COLO668 (cell line): ENCODE results near the gene TGOLN2.
"Not testable (repeated sequence)": the region's sequence is repeated elsewhere in the genome, so short reads cannot be mapped to it uniquely, and the experiment has no call there.

Experiments
- DNase-seq: peaks from one replicate; lab custom pipeline; 2025; ENCODE audit not compliant: unreplicated experiment; lab: John Stamatoyannopoulos, UW

The TGOLN2 gene

GRCh38 chr2:85340034-85340892 lies 12.5 kb upstream of the TGOLN2 start:
- no peak for DNase-seq

- DNase-seq: no peak
Observed at GRCh38 chr2:85334928-85335327, 7.1 kb upstream of the TGOLN2 start.

GRCh38 chr2:85333877-85334276 lies 6.1 kb upstream of the TGOLN2 start:
- not testable (repeated sequence) for DNase-seq

- DNase-seq: no peak
Observed at GRCh38 chr2:85330839-85331636, 3.2 kb upstream of the TGOLN2 start.

GRCh38 chr2:85329701-85330100 lies 1.9 kb upstream of the TGOLN2 start:
- DNase-seq: not testable (repeated sequence)

GRCh38 chr2:85329181-85329651 lies 1.4 kb upstream of the TGOLN2 start:
- no peak for DNase-seq

GRCh38 chr2:85327160-85327821 lies 498 bp downstream of the TGOLN2 start:
- peak; percentile 40 for DNase-seq

GRCh38 chr2:85326406-85327159 lies 1.2 kb downstream of the TGOLN2 start:
- peak; percentile 23 for DNase-seq

- no peak for DNase-seq
Observed at GRCh38 chr2:85325466-85325811, 2.4 kb downstream of the TGOLN2 start.

- DNase-seq: no peak
Observed at GRCh38 chr2:85324639-85325465, 2.9 kb downstream of the TGOLN2 start.

GRCh38 chr2:85323988-85324367 lies 3.8 kb downstream of the TGOLN2 start:
- not testable (repeated sequence) for DNase-seq

- no peak for DNase-seq
Observed at GRCh38 chr2:85323351-85323987, 4.3 kb downstream of the TGOLN2 start.

GRCh38 chr2:85319796-85320195 lies 8.0 kb downstream of the TGOLN2 start:
- no peak for DNase-seq

- DNase-seq: peak; percentile 13
Observed at GRCh38 chr2:85318222-85319074, 9.3 kb downstream of the TGOLN2 start.

- DNase-seq: not testable (repeated sequence)
Observed at GRCh38 chr2:85315921-85316320, 11.9 kb downstream of the TGOLN2 start.

- DNase-seq: no peak
Observed at GRCh38 chr2:85314884-85315242, 12.9 kb downstream of the TGOLN2 start.

GRCh38 chr2:85312404-85312803 lies 15.4 kb downstream of the TGOLN2 start:
- DNase-seq: no peak

GRCh38 chr2:85310330-85310729 lies 17.5 kb downstream of the TGOLN2 start:
- DNase-seq: no peak
